NB4 (cell line): Measurements from ENCODE around the gene MFGE8.

Experiments
- DNase-seq: peaks from one replicate; pipeline ENCODE4 v3.0.0; 2010; ENCODE audit warnings: low read depth
- H3K4me3 ChIP-seq: one replicate; pipeline ENCODE4 v1.5.1; 2011; ENCODE audit warnings: mild to moderate bottlenecking, low read depth, low read length, moderate library complexity
- MAX ChIP-seq: IDR thresholded peaks from 2 replicates; pipeline ENCODE4 v1.6.1; 2011; ENCODE audit warnings: low read depth, low read length
- MYC ChIP-seq: IDR thresholded peaks from 2 replicates; pipeline ENCODE4 v1.6.1; 2011; ENCODE audit warnings: low read depth, low read length
- POLR2A ChIP-seq: IDR thresholded peaks from 2 replicates; pipeline ENCODE4 v1.6.1; 2011; ENCODE audit warnings: mild to moderate bottlenecking; ENCODE audit not compliant: insufficient read length; ENCODE audit errors: extremely low read depth
- TF ChIP-seq, protein P1 (sequence below): IDR thresholded peaks from one replicate; pipeline ENCODE4 v1.5.1; 2012; ENCODE audit warnings: low read depth, low read length

Gene MFGE8

DNA sequence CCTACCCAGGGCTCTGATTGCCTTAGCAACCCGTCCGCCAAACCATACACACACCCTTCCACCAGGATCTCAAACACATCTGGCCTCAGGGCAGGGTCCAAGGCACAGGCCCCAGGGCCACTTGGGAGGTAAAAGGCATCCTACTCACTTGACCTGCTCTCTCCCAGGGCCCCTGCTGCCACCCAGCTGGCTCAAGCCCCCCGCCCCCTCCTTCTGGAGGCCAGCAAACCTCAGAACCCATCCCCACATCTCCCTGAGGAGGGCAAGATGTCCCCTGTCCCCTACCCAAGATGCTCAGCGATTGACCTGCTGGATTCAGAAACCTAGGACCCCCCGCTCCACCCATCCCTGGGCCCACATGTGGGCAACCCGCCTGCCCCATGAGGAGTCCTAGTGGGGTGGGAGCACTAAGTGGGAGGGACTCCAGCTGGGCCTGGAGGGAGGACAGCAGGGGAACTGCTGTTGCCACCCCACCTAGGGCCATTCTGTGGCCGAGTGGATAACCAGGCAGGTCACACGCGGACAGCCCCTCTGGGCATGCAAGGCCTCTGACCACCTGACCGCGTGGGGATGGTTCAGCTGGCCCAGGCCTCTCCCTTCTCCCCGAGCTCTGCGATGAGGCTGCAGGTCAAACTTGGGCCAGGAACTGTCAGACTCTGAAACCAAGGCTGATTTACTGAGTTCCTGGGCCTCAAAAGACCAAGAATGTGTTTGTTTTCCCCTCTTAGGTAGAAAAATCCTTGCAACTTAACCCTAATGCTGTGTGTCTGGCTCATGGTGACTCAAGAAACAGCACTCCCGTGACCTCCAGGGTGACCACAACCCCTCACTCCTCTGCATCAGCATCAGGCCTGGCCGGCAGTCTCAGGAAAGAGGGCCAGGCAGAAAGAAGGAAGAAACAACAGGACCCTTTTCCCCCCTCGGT is 4.2 kb downstream of the MFGE8 start:
- TF ChIP-seq, protein P1, sequence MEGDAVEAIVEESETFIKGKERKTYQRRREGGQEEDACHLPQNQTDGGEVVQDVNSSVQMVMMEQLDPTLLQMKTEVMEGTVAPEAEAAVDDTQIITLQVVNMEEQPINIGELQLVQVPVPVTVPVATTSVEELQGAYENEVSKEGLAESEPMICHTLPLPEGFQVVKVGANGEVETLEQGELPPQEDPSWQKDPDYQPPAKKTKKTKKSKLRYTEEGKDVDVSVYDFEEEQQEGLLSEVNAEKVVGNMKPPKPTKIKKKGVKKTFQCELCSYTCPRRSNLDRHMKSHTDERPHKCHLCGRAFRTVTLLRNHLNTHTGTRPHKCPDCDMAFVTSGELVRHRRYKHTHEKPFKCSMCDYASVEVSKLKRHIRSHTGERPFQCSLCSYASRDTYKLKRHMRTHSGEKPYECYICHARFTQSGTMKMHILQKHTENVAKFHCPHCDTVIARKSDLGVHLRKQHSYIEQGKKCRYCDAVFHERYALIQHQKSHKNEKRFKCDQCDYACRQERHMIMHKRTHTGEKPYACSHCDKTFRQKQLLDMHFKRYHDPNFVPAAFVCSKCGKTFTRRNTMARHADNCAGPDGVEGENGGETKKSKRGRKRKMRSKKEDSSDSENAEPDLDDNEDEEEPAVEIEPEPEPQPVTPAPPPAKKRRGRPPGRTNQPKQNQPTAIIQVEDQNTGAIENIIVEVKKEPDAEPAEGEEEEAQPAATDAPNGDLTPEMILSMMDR, result no peak
- TF ChIP-seq MAX, result no peak
- no peak overlapping the region for H3K4me3 ChIP-seq
- DNase-seq, result no peak

GRCh38 chr15:88908123-88908522 is 5.1 kb downstream of the MFGE8 start:
- no peak for TF ChIP-seq POLR2A
- TF ChIP-seq MAX, result no peak
- TF ChIP-seq MYC, result no peak
- TF ChIP-seq, protein P1, result no peak
- no peak overlapping the region for H3K4me3 ChIP-seq
- no peak for DNase-seq

- no peak overlapping the region for H3K4me3 ChIP-seq
- TF ChIP-seq, protein P1, result no peak
- TF ChIP-seq MAX (no peak), POLR2A (no peak), MYC (no peak)
- DNase-seq, result no peak
Measured at GRCh38 chr15:88907111-88907510, 6.1 kb downstream of the MFGE8 start.

DNA sequence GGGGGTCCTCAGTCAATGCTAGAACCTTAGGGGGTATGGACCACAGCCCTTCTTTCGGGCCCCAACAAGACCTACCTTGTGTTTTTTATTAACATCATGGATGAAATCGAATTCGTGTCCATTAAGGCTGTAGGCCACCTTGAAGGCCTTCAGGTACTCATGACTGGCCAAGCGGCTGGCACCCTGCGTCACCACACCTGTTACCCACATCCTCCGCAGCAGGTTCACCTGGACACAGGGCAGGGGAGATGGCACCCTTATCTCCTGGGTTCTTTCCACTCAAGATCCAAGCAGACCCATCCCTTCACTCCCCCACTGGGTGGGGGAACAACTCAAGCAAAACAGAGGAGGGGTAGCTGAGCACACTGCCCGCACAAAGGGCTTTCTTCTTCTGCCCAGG is 6.6 kb downstream of the MFGE8 start:
- no peak overlapping the region for H3K4me3 ChIP-seq
- no peak for DNase-seq
- TF ChIP-seq MAX, result no peak
- no peak for TF ChIP-seq MYC
- no peak for TF ChIP-seq POLR2A
- TF ChIP-seq, protein P1, result no peak

DNA sequence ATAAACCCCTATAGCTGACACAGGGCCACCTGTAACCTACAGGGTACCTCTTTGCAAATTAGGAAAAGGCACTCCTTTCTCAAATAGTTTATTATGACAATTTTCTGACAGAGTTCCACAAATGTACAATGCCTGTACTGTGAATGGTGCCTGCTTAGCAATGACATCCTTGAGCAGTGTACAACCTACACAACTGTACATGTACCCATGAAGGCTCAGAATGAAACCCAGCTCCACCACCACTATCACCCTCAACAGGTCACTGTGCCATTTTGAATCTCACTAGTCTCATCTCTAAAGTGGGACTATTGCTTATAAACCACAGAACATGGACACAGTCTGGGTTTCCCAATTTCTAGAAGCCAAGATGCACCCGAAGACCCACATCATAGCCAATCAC is 7.0 kb downstream of the MFGE8 start:
- H3K4me3 ChIP-seq, result no peak overlapping the region
- no peak for DNase-seq
- TF ChIP-seq MYC, result no peak
- TF ChIP-seq, protein P1, result no peak
- TF ChIP-seq POLR2A, result no peak
- TF ChIP-seq MAX, result no peak
